GM10266 (cell line): ENCODE results near the gene COL6A2.
A peak's percentile ranks its signal among the peaks of the same experiment; 100 is the strongest.

Source experiments
- DNase-seq: peaks from one replicate; pipeline ENCODE4 v3.0.0; 2012; ENCODE audit errors: extremely low spot score
- TF ChIP-seq, protein P1 (sequence below): IDR thresholded peaks from 2 replicates; pipeline ENCODE4 v1.5.1; 2012; ENCODE audit warnings: mild to moderate bottlenecking, low read depth; ENCODE audit not compliant: control insufficient read depth, insufficient read depth; ENCODE audit errors: missing control alignments

COL6A2 gene

DNA sequence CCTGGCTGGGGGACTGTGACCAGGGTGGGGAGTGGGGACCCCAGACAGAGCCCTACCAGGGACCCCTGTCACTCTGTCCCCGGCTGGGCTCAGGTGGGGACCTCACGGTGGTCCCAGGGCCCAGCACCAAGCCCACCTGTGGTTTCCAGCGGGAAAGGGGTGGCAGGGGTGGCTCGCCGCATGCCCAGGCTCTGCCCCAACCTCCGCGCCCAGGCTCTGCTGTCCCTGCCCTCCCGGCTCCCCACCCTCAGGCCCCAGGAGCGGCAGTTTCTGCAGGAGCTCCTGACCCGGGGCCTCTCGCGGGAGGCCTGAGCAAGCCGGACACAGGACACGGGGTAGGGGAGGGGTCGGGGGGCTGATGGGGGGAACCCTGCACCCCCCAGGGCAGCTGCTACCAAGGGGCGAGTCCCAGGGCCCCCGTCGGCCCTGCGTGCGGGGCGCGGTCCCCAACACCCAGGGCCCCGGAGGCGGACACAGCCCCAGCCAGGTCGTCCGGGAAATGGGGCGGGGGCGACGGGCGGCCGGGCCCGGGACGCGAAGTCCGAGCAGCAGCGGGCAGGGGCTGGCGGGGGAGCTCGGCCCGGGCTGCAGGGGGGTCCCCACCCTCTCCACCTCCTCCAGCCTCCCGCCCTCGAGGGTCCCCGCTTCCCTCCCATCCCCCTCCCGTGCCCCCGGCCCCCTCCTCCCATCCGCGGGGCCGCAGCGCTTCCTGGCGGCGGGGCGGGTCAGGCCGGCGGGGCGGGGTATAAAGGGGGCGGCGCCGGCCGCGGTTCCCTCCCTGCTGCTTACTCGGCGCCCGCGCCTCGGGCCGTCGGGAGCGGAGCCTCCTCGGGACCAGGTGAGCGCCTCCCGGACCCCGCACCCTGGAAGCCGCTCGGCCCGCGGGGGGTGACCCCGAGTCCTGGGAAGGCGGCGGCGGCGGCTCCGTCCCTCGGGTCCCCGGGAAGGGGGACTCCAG, at the start of gene COL6A2:
Gene COL6A2 (plus strand): TSS at position 777 of the 958 bp plus-strand sequence.
- TF ChIP-seq, protein P1, sequence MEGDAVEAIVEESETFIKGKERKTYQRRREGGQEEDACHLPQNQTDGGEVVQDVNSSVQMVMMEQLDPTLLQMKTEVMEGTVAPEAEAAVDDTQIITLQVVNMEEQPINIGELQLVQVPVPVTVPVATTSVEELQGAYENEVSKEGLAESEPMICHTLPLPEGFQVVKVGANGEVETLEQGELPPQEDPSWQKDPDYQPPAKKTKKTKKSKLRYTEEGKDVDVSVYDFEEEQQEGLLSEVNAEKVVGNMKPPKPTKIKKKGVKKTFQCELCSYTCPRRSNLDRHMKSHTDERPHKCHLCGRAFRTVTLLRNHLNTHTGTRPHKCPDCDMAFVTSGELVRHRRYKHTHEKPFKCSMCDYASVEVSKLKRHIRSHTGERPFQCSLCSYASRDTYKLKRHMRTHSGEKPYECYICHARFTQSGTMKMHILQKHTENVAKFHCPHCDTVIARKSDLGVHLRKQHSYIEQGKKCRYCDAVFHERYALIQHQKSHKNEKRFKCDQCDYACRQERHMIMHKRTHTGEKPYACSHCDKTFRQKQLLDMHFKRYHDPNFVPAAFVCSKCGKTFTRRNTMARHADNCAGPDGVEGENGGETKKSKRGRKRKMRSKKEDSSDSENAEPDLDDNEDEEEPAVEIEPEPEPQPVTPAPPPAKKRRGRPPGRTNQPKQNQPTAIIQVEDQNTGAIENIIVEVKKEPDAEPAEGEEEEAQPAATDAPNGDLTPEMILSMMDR, result no peak
- DNase-seq, result peak; percentile 71

GRCh38 chr21:46048926-46049889, 48.7 kb upstream of the COL6A2 start:
- TF ChIP-seq, protein P1, result no peak
- no peak for DNase-seq

GRCh38 chr21:46049890-46050667, 47.8 kb upstream of the COL6A2 start:
- TF ChIP-seq, protein P1, result no peak
- DNase-seq, result no peak

GRCh38 chr21:46050668-46051378, 47.1 kb upstream of the COL6A2 start:
- no peak for DNase-seq
- TF ChIP-seq, protein P1, result no peak

DNA sequence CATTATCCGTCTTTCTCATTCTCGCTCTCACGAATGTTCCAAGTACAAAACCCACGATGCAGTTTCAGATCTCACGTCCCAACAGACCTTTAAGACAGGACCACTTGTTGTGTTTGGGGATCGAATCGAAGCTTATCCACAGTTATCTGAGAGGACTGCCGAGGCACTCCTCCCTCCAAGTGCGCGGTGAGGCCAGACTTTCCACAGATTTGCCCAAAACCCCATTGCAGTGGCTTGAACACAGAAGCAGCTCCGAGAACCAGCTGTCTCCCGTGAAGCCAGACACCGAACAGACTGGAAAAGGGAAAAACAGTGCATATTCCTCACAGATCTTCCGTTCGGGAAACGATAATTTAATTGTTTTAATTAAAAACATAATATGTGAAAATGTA, 46.5 kb upstream of the COL6A2 start:
- no peak for DNase-seq
- TF ChIP-seq, protein P1, result no peak
